Right lobe of liver (tissue), 4 donors: ENCODE data around the gene ILK.

ENCODE experiments used
- POLR2A ChIP-seq: fragments of 450-650 bp; IDR thresholded peaks from one replicate; pipeline ENCODE4 v1.6.1; 2017; ENCODE audit warnings: antibody characterized with exemption, mild to moderate bottlenecking
- TF ChIP-seq, protein P1 (sequence below), 4 donors: fragments of 200-600 bp in 3 of 4; fragments of 450-650 bp in 1 of 4; IDR thresholded peaks; one replicate each; pipeline versions ENCODE4 v1.5.1 to v1.8.0; 2016 to 2022; ENCODE audit warnings: antibody characterized with exemption in 4 of 4, mild to moderate bottlenecking in 2 of 4
- donor health status: DM: no; HTN: no; CAD: no.
- donor health status: DM: no; HTN: no; CAD: no.
- donor health status: DM: no; HTN: yes; CAD: no.

DNA sequence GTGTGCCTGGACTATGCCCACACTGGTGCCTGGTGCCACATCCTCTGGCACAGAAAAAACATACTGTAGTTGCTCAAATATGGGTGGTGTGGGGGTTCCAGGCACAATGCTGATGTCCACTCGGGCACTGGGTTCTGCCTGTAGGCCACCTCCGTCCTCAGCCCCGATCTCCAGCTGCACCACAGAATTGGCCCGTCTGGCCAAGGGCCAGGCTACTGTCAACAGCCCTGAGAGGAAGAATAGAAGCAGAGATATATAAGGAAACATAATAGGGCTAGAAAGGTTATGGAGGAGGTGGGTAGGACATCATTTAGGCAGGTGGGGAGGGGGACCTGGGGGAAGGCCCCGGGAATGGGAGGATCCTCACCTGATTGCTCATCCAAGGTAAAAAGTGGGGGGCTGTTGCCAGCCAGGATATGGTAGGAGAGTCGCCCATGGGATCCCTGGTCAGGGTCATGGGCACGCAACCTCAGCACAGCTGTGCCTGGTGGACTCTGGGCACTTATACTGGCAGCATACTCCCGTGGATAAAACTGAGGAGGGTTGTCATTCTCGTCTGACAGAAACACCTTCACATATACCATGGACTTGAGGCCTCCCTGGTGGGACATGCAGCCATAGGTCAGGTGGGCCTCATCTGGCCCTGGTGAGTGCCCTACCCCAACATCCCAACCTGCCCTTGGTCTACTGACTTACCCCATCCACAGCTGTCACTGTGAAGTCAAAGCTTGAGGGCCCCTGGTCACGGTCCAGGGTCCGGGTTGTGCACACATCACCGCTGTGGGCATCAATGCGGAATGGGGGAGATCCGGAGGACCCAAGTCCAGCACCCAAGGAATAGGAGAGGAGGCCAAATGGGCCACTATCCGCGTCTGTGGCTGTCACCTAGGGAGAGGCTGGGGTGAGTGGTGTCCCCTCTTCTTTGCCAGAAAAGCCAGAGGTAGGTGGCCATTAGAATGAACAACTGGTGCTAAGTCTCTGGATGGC is 30.1 kb downstream of the ILK start:
- TF ChIP-seq, protein P1, sequence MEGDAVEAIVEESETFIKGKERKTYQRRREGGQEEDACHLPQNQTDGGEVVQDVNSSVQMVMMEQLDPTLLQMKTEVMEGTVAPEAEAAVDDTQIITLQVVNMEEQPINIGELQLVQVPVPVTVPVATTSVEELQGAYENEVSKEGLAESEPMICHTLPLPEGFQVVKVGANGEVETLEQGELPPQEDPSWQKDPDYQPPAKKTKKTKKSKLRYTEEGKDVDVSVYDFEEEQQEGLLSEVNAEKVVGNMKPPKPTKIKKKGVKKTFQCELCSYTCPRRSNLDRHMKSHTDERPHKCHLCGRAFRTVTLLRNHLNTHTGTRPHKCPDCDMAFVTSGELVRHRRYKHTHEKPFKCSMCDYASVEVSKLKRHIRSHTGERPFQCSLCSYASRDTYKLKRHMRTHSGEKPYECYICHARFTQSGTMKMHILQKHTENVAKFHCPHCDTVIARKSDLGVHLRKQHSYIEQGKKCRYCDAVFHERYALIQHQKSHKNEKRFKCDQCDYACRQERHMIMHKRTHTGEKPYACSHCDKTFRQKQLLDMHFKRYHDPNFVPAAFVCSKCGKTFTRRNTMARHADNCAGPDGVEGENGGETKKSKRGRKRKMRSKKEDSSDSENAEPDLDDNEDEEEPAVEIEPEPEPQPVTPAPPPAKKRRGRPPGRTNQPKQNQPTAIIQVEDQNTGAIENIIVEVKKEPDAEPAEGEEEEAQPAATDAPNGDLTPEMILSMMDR (IDR thresholded peaks at IDR 0.05) = no peak
- TF ChIP-seq POLR2A = no peak
